ENCODE data around the gene WDR64.
"Not testable (repeated sequence)": the region's sequence is repeated elsewhere in the genome, so short reads cannot be mapped to it uniquely, and the experiment has no call there.

Gene WDR64

GRCh38 chr1:241813768-241814320, 161.8 kb downstream of the WDR64 start:
- no peak for DNase-seq

- no peak for DNase-seq
These were observed 163.9 kb downstream of the WDR64 start for GRCh38 chr1:241816008-241816407.

- no peak for DNase-seq
These were observed 165.3 kb downstream of the WDR64 start for GRCh38 chr1:241817331-241817792.

GRCh38 chr1:241817956-241818612, 166.0 kb downstream of the WDR64 start:
- no peak for DNase-seq

- no peak for DNase-seq
These were observed 167.3 kb downstream of the WDR64 start for GRCh38 chr1:241819340-241819866.

- DNase-seq: no peak
These were observed 169.3 kb downstream of the WDR64 start for GRCh38 chr1:241821363-241821762.

- no peak for DNase-seq
These were observed 170.8 kb downstream of the WDR64 start for GRCh38 chr1:241822846-241823245.

- no peak for DNase-seq
These were observed 171.8 kb downstream of the WDR64 start for GRCh38 chr1:241823925-241824324.

- no peak for DNase-seq
These were observed 173.5 kb downstream of the WDR64 start for GRCh38 chr1:241825581-241825980.

GRCh38 chr1:241826613-241827012, 174.5 kb downstream of the WDR64 start:
- not testable (repeated sequence) for DNase-seq

GRCh38 chr1:241827264-241827663, 175.2 kb downstream of the WDR64 start:
- no peak for DNase-seq

- no peak for DNase-seq
These were observed 176.5 kb downstream of the WDR64 start for GRCh38 chr1:241828463-241829021.

- no peak for DNase-seq
These were observed 177.4 kb downstream of the WDR64 start for GRCh38 chr1:241829468-241829867.

- DNase-seq: no peak
These were observed 182.8 kb downstream of the WDR64 start for GRCh38 chr1:241834733-241835377.

- DNase-seq: no peak
These were observed 184.9 kb downstream of the WDR64 start for GRCh38 chr1:241836941-241837340.

- no peak for DNase-seq
These were observed 185.3 kb downstream of the WDR64 start for GRCh38 chr1:241837416-241837815.

GRCh38 chr1:241837901-241838300, 185.8 kb downstream of the WDR64 start:
- DNase-seq: no peak

GRCh38 chr1:241838897-241839296, 186.8 kb downstream of the WDR64 start:
- DNase-seq: no peak

- no peak for DNase-seq
These were observed 187.4 kb downstream of the WDR64 start for GRCh38 chr1:241839369-241839979.

GRCh38 chr1:241840164-241840563, 188.1 kb downstream of the WDR64 start:
- DNase-seq: no peak

- no peak for DNase-seq
These were observed 189.6 kb downstream of the WDR64 start for GRCh38 chr1:241841691-241842090.

GRCh38 chr1:241842565-241842964, 190.5 kb downstream of the WDR64 start:
- no peak for DNase-seq

- DNase-seq: no peak
These were observed 192.5 kb downstream of the WDR64 start for GRCh38 chr1:241844593-241844992.

Data from activated CD4-positive, CD25-positive, alpha-beta regulatory T cell (primary cell).